Activated naive CD4-positive, alpha-beta T cell treated with anti-CD3 and anti-CD28 coated beads, Interleukin-2, amount 50 U/mL, for 72 hours (primary cell): ENCODE measurements around the gene SOCS4. TPM values are rescaled to one million over a fixed set of nuclear protein-coding genes. Genes with fewer than 3 reads are reported as not detected.
"Not testable (repeated sequence)": the region's sequence is repeated elsewhere in the genome, so short reads cannot be mapped to it uniquely, and the experiment has no call there.

Experiments used
- ATAC-seq, 2 donors: fragments of 150-1000 bp; cut with Tn5 transposase; 2 replicates each; pipeline ENCODE4 v1.10.0; 2021; ENCODE audit warnings: mild to moderate bottlenecking in 2 of 2, moderate library complexity in 2 of 2
- DNase-seq, 2 donors: peaks; one replicate each; pipeline ENCODE4 v3.0.0; 2021 to 2022; ENCODE audit warnings: low spot score in 2 of 2
- H3K27ac Mint-ChIP-seq, 2 donors: one replicate each; pipeline ENCODE4 v1.8.0; 2022; ENCODE audit warnings: mild to moderate bottlenecking in 2 of 2, mixed read lengths in 2 of 2
- H3K36me3 Mint-ChIP-seq, 2 donors: one replicate each; pipeline ENCODE4 v1.8.0; 2022; ENCODE audit warnings: mixed read lengths in 2 of 2
- H3K9me3 Mint-ChIP-seq, 2 donors: one replicate each; pipeline ENCODE4 v1.8.0; 2022; ENCODE audit warnings: mixed read lengths in 2 of 2
- total RNA-seq, 2 donors: library from RNA; stranded (reverse); gene quantifications; one replicate each; pipeline ENCODE4 v1.2.3, GENCODE V29; 2022

SOCS4 gene, protein sequence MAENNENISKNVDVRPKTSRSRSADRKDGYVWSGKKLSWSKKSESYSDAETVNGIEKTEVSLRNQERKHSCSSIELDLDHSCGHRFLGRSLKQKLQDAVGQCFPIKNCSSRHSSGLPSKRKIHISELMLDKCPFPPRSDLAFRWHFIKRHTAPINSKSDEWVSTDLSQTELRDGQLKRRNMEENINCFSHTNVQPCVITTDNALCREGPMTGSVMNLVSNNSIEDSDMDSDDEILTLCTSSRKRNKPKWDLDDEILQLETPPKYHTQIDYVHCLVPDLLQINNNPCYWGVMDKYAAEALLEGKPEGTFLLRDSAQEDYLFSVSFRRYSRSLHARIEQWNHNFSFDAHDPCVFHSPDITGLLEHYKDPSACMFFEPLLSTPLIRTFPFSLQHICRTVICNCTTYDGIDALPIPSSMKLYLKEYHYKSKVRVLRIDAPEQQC
- 10 to 100 TPM; 26.6 to 33.7 TPM for total RNA-seq

DNA sequence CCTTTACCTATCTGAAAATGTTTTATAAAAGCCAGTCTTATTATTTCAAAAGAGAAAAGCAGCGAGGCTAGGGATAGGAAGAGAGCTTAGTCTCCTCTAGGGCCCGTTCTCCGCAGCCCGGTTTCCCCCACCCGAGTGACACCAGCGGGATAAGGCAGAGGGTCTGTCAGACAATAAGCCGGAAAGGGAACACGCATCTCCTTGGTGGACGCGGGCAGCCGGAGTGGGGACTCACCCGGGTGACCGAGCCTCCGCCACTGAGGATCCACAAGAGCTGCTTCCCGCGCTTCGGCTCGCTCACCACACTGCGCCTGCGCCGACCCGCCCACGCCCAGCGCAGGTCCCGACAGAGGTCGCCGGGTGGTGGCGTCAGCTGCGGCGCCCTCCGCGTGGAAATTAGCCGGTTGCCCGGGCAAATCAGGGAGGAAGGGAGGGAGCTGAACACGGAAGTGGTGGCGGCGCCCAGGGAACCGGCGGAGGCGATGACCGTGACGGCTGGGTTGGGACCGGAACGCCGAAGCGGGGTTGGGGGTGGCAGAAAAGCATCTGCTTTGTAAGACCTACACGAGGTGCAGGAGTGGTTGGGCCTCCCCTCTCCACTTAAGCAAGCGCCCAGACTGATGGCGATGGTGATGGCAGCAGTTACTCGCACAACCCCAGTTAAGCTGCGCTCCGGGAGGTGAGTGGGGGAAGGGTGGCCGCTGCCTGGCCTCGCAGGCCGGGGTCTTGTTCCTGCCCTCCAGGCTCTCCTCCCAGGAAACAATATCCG lies at the start of gene SOCS4, which contains the start of gene WDHD1:
SOCS4 (plus strand) TSS at position 444 of the 769 bp plus-strand sequence. CDS start 15,806 bp downstream, outside the sequence.
WDHD1 (minus strand) TSS at position 307 of the 769 bp plus-strand sequence. CDS start 312 bp downstream, outside the sequence.
- DNase-seq (peak; percentile 99), ATAC-seq (peak; percentile 97 to 98)
- Mint-ChIP-seq H3K9me3 (no peaks in the 10 kb centered on the region), H3K36me3 (peaks cover 37 to 41% of the 10 kb centered on the region in 2 donors), H3K27ac (peak within 1 kb of the TSS; percentile 97 to 99)

DNA sequence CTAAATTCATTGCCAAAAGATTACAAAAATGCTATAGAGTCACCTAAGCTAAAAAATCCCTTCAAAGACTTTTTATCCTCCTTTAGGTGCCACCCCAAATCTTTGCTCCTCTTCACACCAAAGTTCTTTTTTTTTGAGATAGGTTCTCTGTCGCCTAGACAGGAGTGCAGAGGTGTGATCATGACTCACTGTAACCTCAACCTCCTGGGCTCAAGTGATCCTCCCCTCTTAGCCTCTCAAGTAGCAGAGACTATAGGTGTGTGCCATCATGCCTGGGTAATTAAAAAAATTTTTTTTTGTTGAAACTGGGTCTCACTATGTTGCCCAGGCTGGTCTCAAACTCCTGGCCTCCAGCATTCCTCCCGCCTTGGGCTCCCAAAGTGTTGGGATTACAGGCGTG lies 48.0 kb upstream of the SOCS4 start:
- no peaks in the 10 kb centered on the region for H3K9me3 Mint-ChIP-seq
- DNase-seq (no peak), ATAC-seq (peak in 1 of 2 donors; percentile 65)
- peaks cover 5 to 17% of the 10 kb centered on the region in 2 donors for H3K36me3 Mint-ChIP-seq
- peak overlapping the region in 1 of 2 donors; percentile 13 for H3K27ac Mint-ChIP-seq

DNA sequence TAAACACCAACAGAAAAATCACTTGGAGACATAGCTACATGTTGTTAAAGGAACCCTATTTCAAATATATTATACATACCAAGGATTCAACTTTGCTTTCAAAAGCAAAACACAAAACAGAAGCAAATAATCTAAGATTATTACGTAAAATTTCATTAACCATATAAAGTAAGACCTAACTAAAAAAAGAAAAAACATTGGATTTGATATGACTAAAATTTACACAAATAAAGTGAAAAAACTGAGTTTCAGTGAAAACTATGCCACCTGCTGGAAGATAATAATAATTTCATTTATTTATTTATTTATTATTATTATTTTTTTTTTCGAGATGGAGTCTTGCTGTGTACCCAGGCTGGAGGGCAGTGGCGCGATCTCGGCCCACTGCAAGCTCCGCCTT lies 45.3 kb upstream of the SOCS4 start:
- Mint-ChIP-seq H3K27ac (no peak overlapping the region), H3K36me3 (peaks cover 16 to 33% of the 10 kb centered on the region in 2 donors), H3K9me3 (no peaks in the 10 kb centered on the region)
- no peak for ATAC-seq
- no peak for DNase-seq

DNA sequence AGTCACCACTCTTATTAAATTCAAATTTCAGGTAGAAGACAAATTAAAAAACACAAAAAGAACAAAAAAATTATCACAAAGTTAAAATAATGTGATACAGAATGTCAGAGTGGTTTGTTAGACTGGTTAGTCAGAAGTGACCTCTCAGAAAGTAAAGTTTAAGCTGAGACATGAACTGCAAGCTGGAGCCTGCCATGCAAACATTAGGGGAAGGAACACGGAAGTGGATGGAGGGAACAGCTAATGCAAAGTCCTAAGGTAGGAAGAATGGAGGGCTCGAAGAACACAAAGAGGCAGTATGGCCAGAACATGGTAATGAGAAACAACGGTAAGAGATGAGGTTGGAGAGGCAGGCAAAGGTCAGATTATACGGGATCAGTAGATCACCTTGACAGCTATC lies 41.9 kb upstream of the SOCS4 start:
- Mint-ChIP-seq H3K36me3 (peaks cover 16 to 40% of the 10 kb centered on the region in 2 donors), H3K27ac (no peak overlapping the region), H3K9me3 (no peaks in the 10 kb centered on the region)
- ATAC-seq = no peak
- no peak for DNase-seq

DNA sequence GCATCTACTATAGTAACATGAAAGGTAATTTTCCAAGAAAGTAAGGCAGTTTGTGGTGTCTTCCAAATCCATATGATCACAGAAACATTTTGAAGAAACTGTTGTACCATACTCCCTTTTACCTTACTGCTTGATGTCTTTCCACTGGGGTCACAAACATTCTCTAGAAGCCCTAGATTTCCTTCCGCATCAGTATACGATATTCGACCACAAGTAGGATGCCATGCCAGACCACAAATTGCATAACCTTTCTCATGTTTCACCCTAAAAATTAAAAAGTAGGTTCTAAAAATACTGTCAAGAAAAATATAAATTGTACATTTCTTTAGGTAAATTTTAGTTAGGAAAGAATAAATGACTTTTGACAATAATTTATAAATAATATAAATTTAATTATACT lies 26.7 kb upstream of the SOCS4 start:
- DNase-seq (no peak), ATAC-seq (no peak)
- no peak overlapping the region for H3K27ac Mint-ChIP-seq
- peaks cover 9 to 21% of the 10 kb centered on the region in 2 donors for H3K36me3 Mint-ChIP-seq
- H3K9me3 Mint-ChIP-seq = no peaks in the 10 kb centered on the region

DNA sequence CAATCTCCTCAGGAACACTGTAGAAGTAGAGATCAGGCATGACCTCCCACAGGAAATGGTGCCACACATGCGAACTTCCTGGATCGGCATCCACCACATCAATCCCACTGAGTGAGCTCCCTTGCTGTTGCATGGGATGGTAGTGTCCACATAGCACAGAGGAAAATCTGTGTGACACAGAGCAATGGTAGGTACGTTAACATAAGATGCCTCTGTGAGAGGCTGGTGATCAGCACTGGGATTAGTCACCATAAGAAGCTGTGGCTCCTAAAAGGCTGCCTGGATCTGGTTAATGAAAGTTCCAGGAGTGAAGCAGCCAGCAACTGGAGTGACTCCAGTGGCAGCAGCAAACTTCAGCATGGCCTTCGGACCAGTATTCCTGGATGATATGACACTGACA lies 22.0 kb upstream of the SOCS4 start:
- DNase-seq (no peak), ATAC-seq (no peak)
- Mint-ChIP-seq H3K36me3 (peaks cover 13 to 17% of the 10 kb centered on the region in 2 donors), H3K27ac (no peak overlapping the region), H3K9me3 (no peaks in the 10 kb centered on the region)

DNA sequence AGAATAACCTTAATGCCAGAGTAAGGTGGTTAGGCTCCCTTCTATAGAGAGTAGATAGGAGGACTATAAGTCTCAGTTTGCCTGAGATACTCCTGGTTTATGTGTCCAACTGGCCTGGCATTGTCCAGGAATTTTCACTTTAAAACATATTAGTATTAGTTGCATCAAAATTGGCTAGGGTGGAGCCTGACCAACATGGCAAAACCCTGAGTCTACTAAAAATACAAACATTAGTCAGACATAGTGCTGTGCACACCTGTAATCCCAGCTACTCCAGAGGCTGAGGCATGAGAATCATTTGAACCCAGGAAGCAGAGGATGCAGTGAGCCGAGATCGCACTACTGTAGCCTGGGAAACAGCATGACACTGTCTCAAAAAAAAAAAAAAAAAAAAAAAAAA lies 12.0 kb upstream of the SOCS4 start:
- Mint-ChIP-seq H3K36me3 (peaks cover 7 to 43% of the 10 kb centered on the region in 2 donors), H3K27ac (no peak overlapping the region), H3K9me3 (no peaks in the 10 kb centered on the region)
- no peak for DNase-seq
- no peak for ATAC-seq

DNA sequence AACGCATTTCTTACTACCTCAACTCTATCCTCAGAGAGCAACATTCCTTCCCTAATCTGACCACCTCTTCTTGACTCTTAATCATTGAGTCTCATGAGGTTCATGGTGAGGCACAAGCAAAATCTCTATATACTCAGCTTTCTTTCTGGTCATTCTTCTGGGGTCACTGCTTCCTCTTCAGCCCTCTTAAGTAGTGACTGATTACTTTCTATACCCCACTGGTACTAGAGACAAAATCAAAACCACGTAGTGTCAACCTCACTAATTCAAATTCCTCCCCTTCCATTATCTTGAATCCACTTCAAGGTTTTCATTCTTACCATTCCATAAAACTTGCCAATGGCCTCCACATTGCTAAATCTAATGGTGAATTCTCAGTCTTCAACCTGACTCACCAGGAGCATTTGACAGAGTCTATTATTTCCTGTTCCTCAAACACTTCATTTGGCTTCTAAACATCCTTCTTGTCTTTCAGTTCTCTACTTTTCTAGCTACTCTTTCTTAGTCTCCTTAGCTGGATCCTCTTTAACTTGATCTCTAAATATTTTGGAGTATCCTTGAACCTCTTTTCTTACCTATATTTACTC lies 7.0 kb upstream of the SOCS4 start:
- ATAC-seq (no peak), DNase-seq (no peak)
- Mint-ChIP-seq H3K9me3 (no peaks in the 10 kb centered on the region), H3K36me3 (peaks cover 6 to 52% of the 10 kb centered on the region in 2 donors), H3K27ac (peak overlapping the region in 1 of 2 donors; percentile 45)

DNA sequence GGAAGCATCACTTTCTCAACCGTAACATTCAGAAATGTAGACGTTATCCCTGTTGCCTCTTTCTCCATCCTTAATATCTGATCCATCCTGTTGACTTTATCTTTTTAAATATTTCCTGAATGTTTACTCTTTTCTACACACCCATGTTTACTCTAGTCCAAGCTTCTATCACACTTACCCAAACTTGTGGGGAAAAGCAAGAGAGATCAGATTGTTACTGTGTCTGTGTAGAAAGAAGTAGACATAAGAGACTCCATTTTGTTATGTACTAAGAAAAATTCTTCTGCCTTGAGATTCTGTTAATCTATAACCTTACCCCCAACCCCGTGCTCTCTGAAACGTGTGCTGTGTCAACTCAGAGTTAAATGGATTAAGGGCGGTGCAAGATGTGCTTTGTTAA lies 2.7 kb upstream of the SOCS4 start:
- peaks cover 37 to 59% of the 10 kb centered on the region in 2 donors for H3K36me3 Mint-ChIP-seq

DNA sequence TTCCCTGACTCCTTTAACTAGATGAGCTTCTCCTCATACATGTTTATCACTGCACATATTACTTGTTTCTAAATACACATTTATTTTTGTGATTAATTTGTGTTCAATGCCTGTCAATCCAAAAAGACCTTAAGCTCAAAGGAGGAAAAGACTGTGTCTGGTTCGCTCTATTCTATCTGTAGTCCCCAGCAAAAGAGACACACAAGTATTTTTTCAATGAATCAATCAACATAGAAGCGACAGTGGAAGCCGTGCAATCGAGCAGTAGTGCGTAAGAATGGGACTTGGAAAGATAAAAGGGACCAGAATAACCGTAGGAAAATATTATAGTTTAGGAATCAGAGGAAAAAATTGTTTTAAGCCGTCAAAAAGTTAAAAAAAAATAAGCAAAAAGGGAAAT lies 1.1 kb upstream of the SOCS4 start:
- ATAC-seq (no peak), DNase-seq (no peak)
- H3K9me3 Mint-ChIP-seq = no peaks in the 10 kb centered on the region
- peaks cover 37 to 51% of the 10 kb centered on the region in 2 donors for H3K36me3 Mint-ChIP-seq
- peak overlapping the region; percentile 97 to 99 for H3K27ac Mint-ChIP-seq

More for the DNA sequence above, 2.7 kb upstream of the SOCS4 start:
- H3K27ac Mint-ChIP-seq, H3K9me3 Mint-ChIP-seq, DNase-seq, ATAC-seq: not testable (repeated sequence)

DNA sequence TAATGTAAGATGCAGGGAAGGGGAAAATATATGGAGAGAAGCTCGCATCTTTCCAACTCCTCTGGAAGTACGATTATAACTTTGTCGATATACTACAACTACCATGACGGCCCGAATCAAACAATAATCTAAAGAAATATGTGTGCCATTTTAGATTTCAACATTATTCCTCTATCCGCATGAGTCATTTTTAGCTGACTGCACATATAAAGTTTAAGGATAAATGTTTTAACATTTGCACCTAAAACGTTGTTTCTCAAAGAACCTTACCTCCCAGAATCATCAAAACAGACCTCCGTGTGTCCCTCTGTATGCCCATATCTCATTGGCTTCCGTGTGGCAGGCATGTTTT lies 619 bp upstream of the SOCS4 start:
- H3K9me3 Mint-ChIP-seq = no peaks in the 10 kb centered on the region
- DNase-seq (no peak), ATAC-seq (no peak)
- peaks cover 37 to 46% of the 10 kb centered on the region in 2 donors for H3K36me3 Mint-ChIP-seq
- peak overlapping the region; percentile 97 to 99 for H3K27ac Mint-ChIP-seq

DNA sequence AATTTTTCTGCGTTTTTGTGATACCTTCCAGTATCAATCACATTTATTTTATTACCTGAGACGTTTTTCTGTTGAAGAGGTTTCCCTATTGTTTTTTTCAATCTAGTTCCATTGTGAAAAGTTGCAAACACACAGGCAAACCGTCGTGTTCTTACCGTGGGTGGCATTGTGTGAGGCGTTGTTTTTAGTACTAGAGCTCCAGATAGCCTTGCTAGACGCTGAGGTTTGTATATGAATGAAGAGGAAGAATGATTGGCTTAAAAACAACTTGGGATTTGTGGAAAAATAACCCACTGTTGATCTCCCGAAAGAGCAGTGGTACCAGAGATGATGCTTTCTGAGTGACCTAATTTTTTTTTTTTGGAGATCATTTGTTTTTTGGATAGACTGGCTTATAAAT lies 1.0 kb downstream of the SOCS4 start:
- Mint-ChIP-seq H3K36me3 (peaks cover 37 to 38% of the 10 kb centered on the region in 2 donors), H3K27ac (peak overlapping the region; percentile 97 to 99), H3K9me3 (no peaks in the 10 kb centered on the region)
- ATAC-seq (no peak), DNase-seq (no peak)

DNA sequence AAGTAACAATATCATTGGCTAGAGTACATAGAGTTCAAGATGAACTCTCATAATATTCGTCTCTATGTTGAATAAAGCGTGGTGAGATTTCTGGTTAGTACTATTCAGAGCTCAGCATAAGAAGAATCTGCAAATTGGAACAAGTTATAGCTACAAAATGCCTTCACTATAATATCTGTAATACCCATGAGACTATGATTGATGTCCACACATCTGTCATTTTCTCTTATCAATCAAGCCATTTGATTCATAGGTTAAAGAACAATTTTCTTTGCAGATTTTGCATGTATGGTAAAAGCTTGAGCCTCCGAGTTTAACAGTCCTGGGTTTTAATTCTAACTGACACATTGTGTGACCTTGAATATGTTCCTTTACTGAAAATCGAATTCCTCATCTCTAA lies 1.4 kb downstream of the SOCS4 start:
- no peak for DNase-seq
- Mint-ChIP-seq H3K36me3 (peaks cover 37% of the 10 kb centered on the region in 2 donors), H3K9me3 (no peaks in the 10 kb centered on the region), H3K27ac (peak overlapping the region in 1 of 2 donors; percentile 99)
- ATAC-seq = no peak

DNA sequence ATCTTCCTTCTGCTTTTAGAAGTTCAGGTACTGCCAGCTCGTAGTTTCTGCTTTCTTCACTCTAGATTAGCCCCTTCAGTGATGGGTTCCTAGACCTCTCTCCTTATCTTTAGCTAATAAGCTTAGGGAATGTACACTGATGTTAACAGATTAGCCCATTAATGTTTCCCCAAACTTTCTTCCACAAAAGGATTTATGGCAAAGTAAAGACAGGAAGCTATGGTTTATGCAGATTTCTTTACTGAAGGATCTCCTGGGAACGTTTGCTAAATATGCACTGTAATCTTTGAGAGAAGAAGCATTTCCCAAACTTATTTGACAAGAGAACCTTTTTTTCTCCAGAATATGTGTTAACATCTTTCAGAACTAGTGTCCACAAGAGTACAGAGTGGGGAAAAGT lies 4.2 kb downstream of the SOCS4 start:
- no peaks in the 10 kb centered on the region for H3K9me3 Mint-ChIP-seq
- no peak overlapping the region for H3K27ac Mint-ChIP-seq
- peaks cover 21 to 41% of the 10 kb centered on the region in 2 donors for H3K36me3 Mint-ChIP-seq
- no peak for DNase-seq
- no peak for ATAC-seq

DNA sequence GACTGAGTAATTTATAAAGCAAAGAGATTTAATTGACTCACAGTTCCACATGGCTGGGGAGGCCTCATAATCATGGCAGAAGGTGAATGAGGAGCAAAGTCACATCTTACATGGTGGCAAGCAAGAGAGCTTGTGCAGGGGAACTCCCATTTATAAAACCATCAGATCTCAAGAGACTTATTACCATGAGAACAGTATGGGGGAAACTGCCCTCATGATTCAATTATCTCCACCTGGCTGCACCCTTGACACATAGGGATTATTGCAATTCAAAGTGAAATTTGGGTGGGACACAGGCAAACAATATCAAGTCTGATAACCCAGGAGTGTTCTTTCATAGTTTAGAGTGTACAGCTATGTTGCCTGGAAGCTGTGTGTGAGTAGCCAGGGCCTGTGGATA lies 11.0 kb downstream of the SOCS4 start:
- Mint-ChIP-seq H3K27ac (peak overlapping the region in 1 of 2 donors; percentile 79), H3K36me3 (peaks cover 0 to 54% of the 10 kb centered on the region in 2 donors)
- H3K9me3 Mint-ChIP-seq, ATAC-seq, DNase-seq: not testable (repeated sequence)

DNA sequence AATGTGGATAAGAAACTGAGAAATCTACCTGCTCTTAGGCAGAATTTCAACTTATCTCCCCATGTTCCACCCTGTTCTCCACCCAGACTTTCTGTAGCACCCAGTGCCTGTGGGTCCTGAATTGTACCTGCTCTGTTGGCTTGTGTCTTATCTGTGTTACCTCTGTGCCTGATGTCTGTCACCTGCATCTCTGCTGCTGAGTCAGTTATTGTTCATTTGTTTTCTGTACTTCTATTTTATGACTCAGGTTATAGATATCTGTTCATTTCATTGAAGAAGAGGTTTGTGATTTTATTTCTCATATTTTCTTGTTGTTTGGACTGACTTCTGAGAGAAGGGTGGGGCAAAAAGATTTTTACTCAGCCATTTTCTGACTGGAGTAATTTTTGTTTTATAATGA lies 11.7 kb downstream of the SOCS4 start:
- H3K9me3 Mint-ChIP-seq = no peaks in the 10 kb centered on the region
- no peak for DNase-seq
- peaks cover 0 to 48% of the 10 kb centered on the region in 2 donors for H3K36me3 Mint-ChIP-seq
- ATAC-seq = no peak
- H3K27ac Mint-ChIP-seq = peak overlapping the region in 1 of 2 donors; percentile 46

DNA sequence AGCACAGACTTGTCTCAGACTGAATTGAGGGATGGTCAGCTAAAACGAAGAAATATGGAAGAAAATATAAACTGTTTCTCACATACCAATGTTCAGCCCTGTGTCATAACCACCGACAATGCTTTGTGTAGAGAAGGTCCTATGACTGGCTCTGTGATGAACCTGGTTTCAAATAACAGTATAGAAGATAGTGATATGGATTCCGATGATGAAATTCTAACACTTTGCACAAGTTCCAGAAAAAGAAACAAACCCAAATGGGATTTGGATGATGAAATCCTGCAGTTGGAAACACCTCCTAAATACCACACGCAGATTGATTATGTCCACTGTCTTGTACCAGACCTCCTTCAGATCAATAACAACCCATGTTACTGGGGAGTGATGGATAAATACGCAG lies 16.5 kb downstream of the SOCS4 start:
- Mint-ChIP-seq H3K36me3 (peaks cover 0 to 11% of the 10 kb centered on the region in 2 donors), H3K9me3 (no peaks in the 10 kb centered on the region), H3K27ac (no peak overlapping the region)
- DNase-seq = no peak
- no peak for ATAC-seq
